ENCODE results near the gene MYO1D. TPM values are rescaled to one million over a fixed set of nuclear protein-coding genes. Genes with fewer than 3 reads are reported as not detected.
"Not testable (repeated sequence)": the region's sequence is repeated elsewhere in the genome, so short reads cannot be mapped to it uniquely, and the experiment has no call there.

Gene MYO1D
- total RNA-seq, 1 experiment from 2014 or later = 9.0 TPM

GRCh38 chr17:32901743-32902142 is 24.8 kb upstream of the MYO1D start:
- DNase-seq (ENCODE audit: low read depth) = no peak
- in situ Hi-C loops (cut with HindIII; ENCODE audit: low pct_unique_long_range_greater_than_20kb, low sequenced_read_pairs) = no loop called here

GRCh38 chr17:32899236-32900013 is 22.5 kb upstream of the MYO1D start:
- in situ Hi-C loops (cut with HindIII; ENCODE audit: low pct_unique_long_range_greater_than_20kb, low sequenced_read_pairs) = no loop called here
- DNase-seq (ENCODE audit: low read depth) = no peak

GRCh38 chr17:32896647-32897258 is 19.8 kb upstream of the MYO1D start:
- DNase-seq (ENCODE audit: low read depth) = no peak
- in situ Hi-C loops (cut with HindIII; ENCODE audit: low pct_unique_long_range_greater_than_20kb, low sequenced_read_pairs) = no loop called here

GRCh38 chr17:32894245-32894644 is 17.3 kb upstream of the MYO1D start:
- in situ Hi-C loops (cut with HindIII; ENCODE audit: low pct_unique_long_range_greater_than_20kb, low sequenced_read_pairs) = no loop called here
- DNase-seq (ENCODE audit: low read depth) = no peak

GRCh38 chr17:32887410-32887809 is 10.5 kb upstream of the MYO1D start:
- in situ Hi-C loops (cut with HindIII; ENCODE audit: low pct_unique_long_range_greater_than_20kb, low sequenced_read_pairs); DNase-seq (ENCODE audit: low read depth): not testable (repeated sequence)

- DNase-seq (ENCODE audit: low read depth); in situ Hi-C loops (cut with HindIII; ENCODE audit: low pct_unique_long_range_greater_than_20kb, low sequenced_read_pairs): not testable (repeated sequence)
These were observed 10.0 kb upstream of the MYO1D start for GRCh38 chr17:32886951-32887350.

GRCh38 chr17:32882734-32883133 is 5.8 kb upstream of the MYO1D start:
- no peak for DNase-seq (ENCODE audit: low read depth)
- in situ Hi-C loops (cut with HindIII; ENCODE audit: low pct_unique_long_range_greater_than_20kb, low sequenced_read_pairs) = no loop called here

- in situ Hi-C loops (cut with HindIII; ENCODE audit: low pct_unique_long_range_greater_than_20kb, low sequenced_read_pairs) = no loop called here
- no peak for DNase-seq (ENCODE audit: low read depth)
These were observed 5.1 kb upstream of the MYO1D start for GRCh38 chr17:32882029-32882428.

GRCh38 chr17:32880671-32881453 is 3.9 kb upstream of the MYO1D start:
- in situ Hi-C loops (cut with HindIII; ENCODE audit: low pct_unique_long_range_greater_than_20kb, low sequenced_read_pairs) = no loop called here
- no peak for DNase-seq (ENCODE audit: low read depth)

- no peak for DNase-seq (ENCODE audit: low read depth)
- in situ Hi-C loops (cut with HindIII; ENCODE audit: low pct_unique_long_range_greater_than_20kb, low sequenced_read_pairs) = no loop called here
These were observed 2.2 kb upstream of the MYO1D start for GRCh38 chr17:32879134-32879533.

- in situ Hi-C loops (cut with HindIII; ENCODE audit: low pct_unique_long_range_greater_than_20kb, low sequenced_read_pairs) = no loop called here
- no peak for DNase-seq (ENCODE audit: low read depth)
These were observed 1.3 kb upstream of the MYO1D start for GRCh38 chr17:32878211-32878610.

- peak; percentile 86 for DNase-seq (ENCODE audit: low read depth)
- in situ Hi-C loops (cut with HindIII; ENCODE audit: low pct_unique_long_range_greater_than_20kb, low sequenced_read_pairs) = no loop called here
These were observed 340 bp upstream of the MYO1D start for GRCh38 chr17:32877164-32877764.

- in situ Hi-C loops (cut with HindIII; ENCODE audit: low pct_unique_long_range_greater_than_20kb, low sequenced_read_pairs) = no loop called here
- no peak for DNase-seq (ENCODE audit: low read depth)
These were observed 954 bp downstream of the MYO1D start for GRCh38 chr17:32875923-32876416.

- in situ Hi-C loops (cut with HindIII; ENCODE audit: low pct_unique_long_range_greater_than_20kb, low sequenced_read_pairs) = no loop called here
- DNase-seq (ENCODE audit: low read depth) = no peak
These were observed 1.6 kb downstream of the MYO1D start for GRCh38 chr17:32875230-32875917.

GRCh38 chr17:32873114-32873513 is 3.8 kb downstream of the MYO1D start:
- in situ Hi-C loops (cut with HindIII; ENCODE audit: low pct_unique_long_range_greater_than_20kb, low sequenced_read_pairs) = no loop called here
- no peak for DNase-seq (ENCODE audit: low read depth)

GRCh38 chr17:32871746-32872145 is 5.2 kb downstream of the MYO1D start:
- in situ Hi-C loops (cut with HindIII; ENCODE audit: low pct_unique_long_range_greater_than_20kb, low sequenced_read_pairs) = no loop called here
- DNase-seq (ENCODE audit: low read depth) = no peak

GRCh38 chr17:32870969-32871368 is 6.0 kb downstream of the MYO1D start:
- in situ Hi-C loops (cut with HindIII; ENCODE audit: low pct_unique_long_range_greater_than_20kb, low sequenced_read_pairs) = no loop called here
- no peak for DNase-seq (ENCODE audit: low read depth)

- DNase-seq (ENCODE audit: low read depth) = no peak
- in situ Hi-C loops (cut with HindIII; ENCODE audit: low pct_unique_long_range_greater_than_20kb, low sequenced_read_pairs) = no loop called here
These were observed 6.8 kb downstream of the MYO1D start for GRCh38 chr17:32870027-32870670.
